ENCODE data around the gene CRYAB.

DNA sequence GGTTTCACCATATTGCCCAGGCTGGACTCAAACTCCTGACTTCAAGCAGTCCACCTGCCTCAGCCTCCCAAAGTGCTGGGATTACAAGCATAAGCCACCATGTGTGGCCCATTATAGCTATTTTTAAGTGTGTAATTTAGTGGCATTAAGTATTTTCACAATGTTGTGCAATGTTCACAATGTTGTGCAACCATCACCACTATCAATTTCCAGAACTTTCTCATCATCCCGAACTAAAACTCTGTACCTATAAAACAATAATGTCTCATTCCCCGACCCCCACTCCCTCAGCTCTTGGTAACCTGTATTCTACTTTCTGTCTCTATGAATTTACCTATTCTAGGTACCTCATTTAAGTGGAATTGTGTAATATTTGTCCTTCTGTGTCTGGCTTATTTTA, 24.7 kb downstream of the CRYAB start:
- TF ChIP-seq, protein P1, sequence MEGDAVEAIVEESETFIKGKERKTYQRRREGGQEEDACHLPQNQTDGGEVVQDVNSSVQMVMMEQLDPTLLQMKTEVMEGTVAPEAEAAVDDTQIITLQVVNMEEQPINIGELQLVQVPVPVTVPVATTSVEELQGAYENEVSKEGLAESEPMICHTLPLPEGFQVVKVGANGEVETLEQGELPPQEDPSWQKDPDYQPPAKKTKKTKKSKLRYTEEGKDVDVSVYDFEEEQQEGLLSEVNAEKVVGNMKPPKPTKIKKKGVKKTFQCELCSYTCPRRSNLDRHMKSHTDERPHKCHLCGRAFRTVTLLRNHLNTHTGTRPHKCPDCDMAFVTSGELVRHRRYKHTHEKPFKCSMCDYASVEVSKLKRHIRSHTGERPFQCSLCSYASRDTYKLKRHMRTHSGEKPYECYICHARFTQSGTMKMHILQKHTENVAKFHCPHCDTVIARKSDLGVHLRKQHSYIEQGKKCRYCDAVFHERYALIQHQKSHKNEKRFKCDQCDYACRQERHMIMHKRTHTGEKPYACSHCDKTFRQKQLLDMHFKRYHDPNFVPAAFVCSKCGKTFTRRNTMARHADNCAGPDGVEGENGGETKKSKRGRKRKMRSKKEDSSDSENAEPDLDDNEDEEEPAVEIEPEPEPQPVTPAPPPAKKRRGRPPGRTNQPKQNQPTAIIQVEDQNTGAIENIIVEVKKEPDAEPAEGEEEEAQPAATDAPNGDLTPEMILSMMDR (IDR thresholded peaks at IDR 0.05): no peak
- TF ChIP-seq POLR2A (IDR thresholded peaks at IDR 0.05) (no peak), POLR2AphosphoS5 (IDR thresholded peaks at IDR 0.05) (no peak)
